ENCODE results near the gene DNAJA4. TPM values are rescaled to one million over a fixed set of nuclear protein-coding genes. Genes with fewer than 3 reads are reported as not detected.
A peak's percentile ranks its signal among the peaks of the same experiment; 100 is the strongest.

DNAJA4 gene
- total RNA-seq, 1 experiment from 2014 or later: 1.3 TPM

DNA sequence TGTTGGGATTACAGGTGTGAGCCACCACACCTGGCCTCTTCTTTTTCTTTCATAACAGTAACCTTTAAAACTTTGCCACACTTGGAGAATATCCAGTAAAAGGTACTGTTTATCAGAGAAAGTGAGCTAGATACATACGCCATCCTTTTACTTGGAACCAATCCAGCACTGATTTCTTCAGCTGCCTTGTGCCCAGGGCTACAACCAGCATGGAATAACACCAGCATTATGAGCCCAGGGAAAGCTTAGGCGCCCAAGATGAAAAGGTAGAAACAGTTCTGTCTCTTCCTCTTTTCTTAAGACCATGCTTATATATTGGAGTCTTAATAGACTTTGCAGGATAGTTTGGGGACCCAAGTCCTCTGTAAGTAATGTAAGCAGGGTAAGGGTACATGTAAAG is 26.7 kb downstream of the DNAJA4 start:
- H3K27ac ChIP-seq (ENCODE audit: low read length): no peak overlapping the region
- ChIA-PET POLR2A (ENCODE audit: unreplicated experiment) (no interaction called here), CTCF (no interaction called here)

DNA sequence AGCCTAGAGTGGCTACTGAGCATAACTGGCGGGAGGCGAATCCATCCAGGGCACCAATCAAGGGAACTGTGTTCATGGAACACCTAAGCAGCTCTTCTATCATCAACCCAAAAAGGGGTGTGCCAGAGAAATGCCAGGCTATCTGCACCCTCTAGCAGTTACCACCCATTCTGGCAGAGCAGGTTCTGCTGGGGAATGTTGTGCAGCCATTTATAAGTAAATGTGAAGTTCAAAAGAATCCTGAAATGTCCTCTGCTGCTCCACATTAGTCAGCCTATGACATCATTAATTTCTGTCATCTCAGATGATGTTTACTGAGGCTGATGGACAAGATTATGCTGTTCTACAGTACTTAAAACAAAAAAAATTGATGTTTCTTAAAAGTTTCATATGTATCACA is 27.3 kb downstream of the DNAJA4 start:
- H3K4me3 ChIP-seq (ENCODE audit: low read length): no peak overlapping the region
- POLR2A ChIA-PET (ENCODE audit: unreplicated experiment): no interaction called here
- H3K9me3 ChIP-seq (ENCODE audit: low read length): no peaks in the 10 kb centered on the region
- H3K4me2 ChIP-seq (ENCODE audit: low read length): peak overlapping the region; percentile 14; the same call in 1 of the 2 replicates
- peak overlapping the region; percentile 34 for H3K27ac ChIP-seq (ENCODE audit: low read length)
- CTCF ChIA-PET: no interaction called here
- no TSS peak for BruUV-seq (replicated peaks)
- H3K9me2 ChIP-seq (replicated peaks; ENCODE audit: low read length): no peaks in the 10 kb centered on the region
- H3K36me3 ChIP-seq (ENCODE audit: low read depth, low read length): peaks cover 38% of the 10 kb centered on the region; the same call in 1 of the 2 replicates
- no peaks in the 10 kb centered on the region for H3F3A ChIP-seq (ENCODE audit: low read length, unreplicated experiment)
- intact Hi-C loops (cut with micrococcal nuclease): no loop called here
- H3K27me3 ChIP-seq (ENCODE audit: low read length): no peaks in the 10 kb centered on the region
- H4K20me1 ChIP-seq (ENCODE audit: low read length): no peaks in the 10 kb centered on the region
- DNase-seq (peak; percentile 72), ATAC-seq (peak; percentile 48)
- TF ChIP-seq EZH2 (IDR thresholded peaks at IDR 0.05; ENCODE audit: low read length, unreplicated experiment) (no peak), EZH2phosphoT487 (IDR thresholded peaks at IDR 0.05; ENCODE audit: borderline replicate concordance, low read length) (no peak)
- TF ChIP-seq, protein P1, sequence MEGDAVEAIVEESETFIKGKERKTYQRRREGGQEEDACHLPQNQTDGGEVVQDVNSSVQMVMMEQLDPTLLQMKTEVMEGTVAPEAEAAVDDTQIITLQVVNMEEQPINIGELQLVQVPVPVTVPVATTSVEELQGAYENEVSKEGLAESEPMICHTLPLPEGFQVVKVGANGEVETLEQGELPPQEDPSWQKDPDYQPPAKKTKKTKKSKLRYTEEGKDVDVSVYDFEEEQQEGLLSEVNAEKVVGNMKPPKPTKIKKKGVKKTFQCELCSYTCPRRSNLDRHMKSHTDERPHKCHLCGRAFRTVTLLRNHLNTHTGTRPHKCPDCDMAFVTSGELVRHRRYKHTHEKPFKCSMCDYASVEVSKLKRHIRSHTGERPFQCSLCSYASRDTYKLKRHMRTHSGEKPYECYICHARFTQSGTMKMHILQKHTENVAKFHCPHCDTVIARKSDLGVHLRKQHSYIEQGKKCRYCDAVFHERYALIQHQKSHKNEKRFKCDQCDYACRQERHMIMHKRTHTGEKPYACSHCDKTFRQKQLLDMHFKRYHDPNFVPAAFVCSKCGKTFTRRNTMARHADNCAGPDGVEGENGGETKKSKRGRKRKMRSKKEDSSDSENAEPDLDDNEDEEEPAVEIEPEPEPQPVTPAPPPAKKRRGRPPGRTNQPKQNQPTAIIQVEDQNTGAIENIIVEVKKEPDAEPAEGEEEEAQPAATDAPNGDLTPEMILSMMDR (conservative IDR thresholded peaks at IDR 0.05; ENCODE audit: low read depth, low read length): no peak
- no peak overlapping the region for H2AFZ ChIP-seq (ENCODE audit: low read length)
- peaks cover 16% of the 10 kb centered on the region for H3K4me1 ChIP-seq (ENCODE audit: insufficient read depth, low read length)
- H3K79me2 ChIP-seq (ENCODE audit: low read length): peaks cover 8% of the 10 kb centered on the region
- no peak overlapping the region for H3K9ac ChIP-seq (ENCODE audit: low read length)

More for the DNA sequence above, 26.7 kb downstream of the DNAJA4 start:
- no peaks in the 10 kb centered on the region for H3K9me3 ChIP-seq (ENCODE audit: low read length)
- no peak overlapping the region for H2AFZ ChIP-seq (ENCODE audit: low read length)
- H3K79me2 ChIP-seq (ENCODE audit: low read length): 0 out of 2 replicates have a peak, but pooled peaks cover 4% of the 10 kb centered on the region
- TF ChIP-seq, protein P1 (conservative IDR thresholded peaks at IDR 0.05; ENCODE audit: low read depth, low read length): no peak
- no peak for TF ChIP-seq EZH2 (IDR thresholded peaks at IDR 0.05; ENCODE audit: low read length, unreplicated experiment)
- TF ChIP-seq EZH2phosphoT487 (IDR thresholded peaks at IDR 0.05; ENCODE audit: borderline replicate concordance, low read length): no peak
- H3F3A ChIP-seq (ENCODE audit: low read length, unreplicated experiment): no peaks in the 10 kb centered on the region
- peaks cover 16% of the 10 kb centered on the region for H3K4me1 ChIP-seq (ENCODE audit: insufficient read depth, low read length)
- no peak overlapping the region for H3K9ac ChIP-seq (ENCODE audit: low read length)
- H3K9me2 ChIP-seq (replicated peaks; ENCODE audit: low read length): no peaks in the 10 kb centered on the region
- ATAC-seq (no peak), DNase-seq (no peak)
- H3K27me3 ChIP-seq (ENCODE audit: low read length): no peaks in the 10 kb centered on the region
- no peaks in the 10 kb centered on the region for H4K20me1 ChIP-seq (ENCODE audit: low read length)
- peaks cover 38% of the 10 kb centered on the region; the same call in 1 of the 2 replicates for H3K36me3 ChIP-seq (ENCODE audit: low read depth, low read length)
- H3K4me3 ChIP-seq (ENCODE audit: low read length): no peak overlapping the region
- H3K4me2 ChIP-seq (ENCODE audit: low read length): no peak overlapping the region
- BruUV-seq (replicated peaks): no TSS peak
- intact Hi-C loops (cut with micrococcal nuclease): no loop called here

DNA sequence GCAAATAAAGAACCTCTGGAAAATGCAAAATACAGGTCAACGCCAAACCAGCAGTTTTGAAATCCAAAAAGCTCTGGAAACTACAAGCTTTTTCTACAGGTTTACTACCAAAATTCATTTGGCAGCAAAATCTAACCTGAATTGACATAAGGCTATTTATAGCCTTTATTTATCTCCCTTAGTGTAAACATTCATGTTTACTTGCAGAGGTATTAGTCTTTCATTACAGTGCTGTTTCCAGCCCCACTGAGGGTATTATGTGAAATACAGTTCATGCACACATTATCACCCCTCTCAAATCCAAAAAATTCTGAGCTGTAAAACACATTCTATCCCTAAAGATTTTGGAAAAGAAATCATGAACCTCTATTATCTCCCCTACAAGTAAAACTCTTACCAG is 27.9 kb downstream of the DNAJA4 start:
- ChIA-PET CTCF (interaction anchor here (0.5 to 0.6 kb wide), 2 partner anchors 161 to 1351 kb away, joined by 3 read pairs; partner anchors contain the start of gene CIB2), POLR2A (ENCODE audit: unreplicated experiment) (no interaction called here)
- H3K9me2 ChIP-seq (replicated peaks; ENCODE audit: low read length): no peaks in the 10 kb centered on the region
- TF ChIP-seq, protein P1 (conservative IDR thresholded peaks at IDR 0.05; ENCODE audit: low read depth, low read length): no peak
- TF ChIP-seq EZH2 (IDR thresholded peaks at IDR 0.05; ENCODE audit: low read length, unreplicated experiment) (no peak), EZH2phosphoT487 (IDR thresholded peaks at IDR 0.05; ENCODE audit: borderline replicate concordance, low read length) (no peak)
- no peak for DNase-seq
- BruUV-seq (replicated peaks): no TSS peak
- H3K27ac ChIP-seq (ENCODE audit: low read length): peak overlapping the region; percentile 34
- peaks cover 16% of the 10 kb centered on the region for H3K4me1 ChIP-seq (ENCODE audit: insufficient read depth, low read length)
- H3K9me3 ChIP-seq (ENCODE audit: low read length): no peaks in the 10 kb centered on the region
- peak overlapping the region; percentile 14; the same call in 1 of the 2 replicates for H3K4me2 ChIP-seq (ENCODE audit: low read length)
- no peaks in the 10 kb centered on the region for H3K27me3 ChIP-seq (ENCODE audit: low read length)
- H3K9ac ChIP-seq (ENCODE audit: low read length): no peak overlapping the region
- H3K4me3 ChIP-seq (ENCODE audit: low read length): no peak overlapping the region
- peaks cover 13% of the 10 kb centered on the region for H3K79me2 ChIP-seq (ENCODE audit: low read length)
- ATAC-seq: no peak
- no peak overlapping the region for H2AFZ ChIP-seq (ENCODE audit: low read length)
- intact Hi-C loops (cut with micrococcal nuclease): no loop called here
- H4K20me1 ChIP-seq (ENCODE audit: low read length): no peaks in the 10 kb centered on the region
- H3F3A ChIP-seq (ENCODE audit: low read length, unreplicated experiment): no peaks in the 10 kb centered on the region
- peaks cover 38% of the 10 kb centered on the region; the same call in 1 of the 2 replicates for H3K36me3 ChIP-seq (ENCODE audit: low read depth, low read length)
